HEK293 (cell line): Measurements from ENCODE around the gene TP53I3.

Experiments used
- CTCF ChIA-PET: fragments of 350-600 bp; formaldehyde crosslinking; extraction: SDS; loops from one replicate; lab custom pipeline; 2021; ENCODE audit warnings: antibody characterized with exemption; lab: Yijun Ruan, JAX
- POLR2A ChIA-PET: fragments of 300-600 bp; formaldehyde crosslinking; extraction: SDS; loops from one replicate; lab custom pipeline; 2020; ENCODE audit warnings: antibody characterized with exemption, inconsistent platforms; lab: Yijun Ruan, JAX
- H3K27ac ChIP-seq: fragments of 200-500 bp; sonication (Bioruptor generic); 2 replicates; pipeline ENCODE4 v1.5.1; 2014; ENCODE audit warnings: low read depth, low read length, control low read depth, inconsistent platforms; ENCODE audit errors: extremely low read depth
- H3K36me3 ChIP-seq, 2 experiments: fragments of 200-500 bp in 1 of 2; sonication (Bioruptor generic) in 1 of 2; 1 replicate in 1 of 2; 2 replicates in 1 of 2; pipeline ENCODE4 v1.5.1; 2014 to 2017; ENCODE audit warnings: inconsistent platforms in 2 of 2, low read length in 2 of 2; ENCODE audit not compliant: control insufficient read depth in 2 of 2, insufficient read depth in 1 of 2
- H3K4me1 ChIP-seq: fragments of 200-500 bp; sonication (Bioruptor generic); 2 replicates; pipeline ENCODE4 v1.5.1; 2014; ENCODE audit warnings: mild to moderate bottlenecking, low read length, inconsistent platforms; ENCODE audit not compliant: control insufficient read depth, insufficient read depth
- H3K4me3 ChIP-seq: 2 replicates; pipeline ENCODE4 v1.5.1; 2011; ENCODE audit warnings: low read depth, mild to moderate bottlenecking, control low read depth, low read length, moderate library complexity
- H3K9me3 ChIP-seq: fragments of 200-500 bp; sonication (Bioruptor generic); 2 replicates; pipeline ENCODE4 v1.5.1; 2014; ENCODE audit warnings: low read depth, low read length, inconsistent platforms; ENCODE audit not compliant: control insufficient read depth, insufficient read depth
- CTCF ChIP-seq: fragments of 450-650 bp; formaldehyde crosslinking; IDR thresholded peaks from 2 replicates; pipeline ENCODE4 v1.5.1; 2016; ENCODE audit warnings: missing biosample characterization, missing genetic modification characterization
- SCRT1 ChIP-seq: fragments of 450-650 bp; formaldehyde crosslinking; IDR thresholded peaks from 2 replicates; pipeline ENCODE4 v1.5.1; 2016; ENCODE audit warnings: missing biosample characterization, missing genetic modification characterization, borderline replicate concordance
- SETDB1 ChIP-seq: IDR thresholded peaks from one replicate; pipeline ENCODE4 v1.6.1; 2017; ENCODE audit warnings: mild to moderate bottlenecking, low read length, moderate library complexity, mixed read lengths; ENCODE audit not compliant: insufficient read length
- SP7 ChIP-seq: fragments of 450-650 bp; formaldehyde crosslinking; IDR thresholded peaks from 2 replicates; pipeline ENCODE4 v1.5.1; 2016; ENCODE audit warnings: missing biosample characterization, missing genetic modification characterization
- ZBTB20 ChIP-seq: fragments of 450-650 bp; formaldehyde crosslinking; IDR thresholded peaks from 2 replicates; pipeline ENCODE4 v1.5.1; 2016; ENCODE audit warnings: missing biosample characterization, missing genetic modification characterization
- ZBTB26 ChIP-seq: fragments of 450-650 bp; formaldehyde crosslinking; optimal IDR thresholded peaks from 2 replicates; pipeline ENCODE3; 2016; ENCODE audit warnings: missing biosample characterization, mild to moderate bottlenecking, missing genetic modification characterization
- ZBTB8A ChIP-seq: fragments of 450-650 bp; formaldehyde crosslinking; IDR thresholded peaks from 2 replicates; pipeline ENCODE4 v1.5.1; 2016; ENCODE audit warnings: missing biosample characterization, missing genetic modification characterization
- ZEB2 ChIP-seq: fragments of 450-650 bp; formaldehyde crosslinking; IDR thresholded peaks from 2 replicates; pipeline ENCODE4 v1.5.1; 2016; ENCODE audit warnings: missing biosample characterization, missing genetic modification characterization
- ZNF23 ChIP-seq: fragments of 450-650 bp; formaldehyde crosslinking; IDR thresholded peaks from 2 replicates; pipeline ENCODE4 v1.5.1; 2016; ENCODE audit warnings: missing biosample characterization, missing genetic modification characterization, borderline replicate concordance
- ZNF26 ChIP-seq: fragments of 450-650 bp; formaldehyde crosslinking; IDR thresholded peaks from 2 replicates; pipeline ENCODE4 v1.5.1; 2016; ENCODE audit warnings: missing biosample characterization, missing genetic modification characterization
- ZNF274 ChIP-seq, 2 experiments: fragments of 200-500 bp in 1 of 2; fragments of 450-650 bp in 1 of 2; sonication (Bioruptor generic) in 1 of 2; formaldehyde crosslinking in 1 of 2; IDR thresholded peaks; 2 replicates each; pipeline versions ENCODE4 v1.5.1 to v1.6.1; 2014 to 2016; ENCODE audit warnings: borderline replicate concordance in 1 of 2, inconsistent platforms in 1 of 2, low read length in 1 of 2, missing biosample characterization in 1 of 2, missing genetic modification characterization in 1 of 2
- ZNF280C ChIP-seq: fragments of 450-650 bp; formaldehyde crosslinking; IDR thresholded peaks from 2 replicates; pipeline ENCODE4 v1.5.1; 2016; ENCODE audit warnings: missing biosample characterization, missing genetic modification characterization
- ZNF529 ChIP-seq: fragments of 450-650 bp; formaldehyde crosslinking; IDR thresholded peaks from 2 replicates; pipeline ENCODE4 v1.5.1; 2017; ENCODE audit warnings: missing genetic modification characterization, missing biosample characterization; ENCODE audit not compliant: insufficient replicate concordance
- ZNF561 ChIP-seq: fragments of 450-650 bp; IDR thresholded peaks from 2 replicates; pipeline ENCODE4 v1.5.1; 2018; ENCODE audit warnings: missing biosample characterization, missing genetic modification characterization, borderline replicate concordance
- ZNF600 ChIP-seq: fragments of 450-650 bp; formaldehyde crosslinking; IDR thresholded peaks from 2 replicates; pipeline ENCODE4 v1.5.1; 2016; ENCODE audit warnings: missing biosample characterization, missing genetic modification characterization
- ZNF621 ChIP-seq: fragments of 450-650 bp; formaldehyde crosslinking; IDR thresholded peaks from 2 replicates; pipeline ENCODE4 v1.5.1; 2017; ENCODE audit warnings: missing biosample characterization, missing genetic modification characterization
- TF ChIP-seq, protein P1 (sequence below): fragments of 450-650 bp; formaldehyde crosslinking; IDR thresholded peaks from 2 replicates; pipeline ENCODE4 v1.5.1; 2016; ENCODE audit warnings: missing biosample characterization, missing genetic modification characterization, borderline replicate concordance
- TF ChIP-seq, protein P2 (sequence below): fragments of 450-650 bp; formaldehyde crosslinking; IDR thresholded peaks from 2 replicates; pipeline ENCODE4 v1.5.1; 2016; ENCODE audit warnings: missing biosample characterization, missing genetic modification characterization, low read depth

Gene TP53I3

GRCh38 chr2:24084386-24085199 lies at the start of gene TP53I3 (continued):
- TF ChIP-seq SCRT1 (tag by site-specific recombination), result no peak
- peak; percentile 76 for TF ChIP-seq ZNF561 (tag by site-specific recombination)
- TF ChIP-seq SP7, result peak; percentile 52; the same call in 1 of the 2 replicates
- TF ChIP-seq ZBTB26 (tag by site-specific recombination), result peak; percentile 47
- TF ChIP-seq ZNF600, result peak; percentile 99
- TF ChIP-seq, protein P1, sequence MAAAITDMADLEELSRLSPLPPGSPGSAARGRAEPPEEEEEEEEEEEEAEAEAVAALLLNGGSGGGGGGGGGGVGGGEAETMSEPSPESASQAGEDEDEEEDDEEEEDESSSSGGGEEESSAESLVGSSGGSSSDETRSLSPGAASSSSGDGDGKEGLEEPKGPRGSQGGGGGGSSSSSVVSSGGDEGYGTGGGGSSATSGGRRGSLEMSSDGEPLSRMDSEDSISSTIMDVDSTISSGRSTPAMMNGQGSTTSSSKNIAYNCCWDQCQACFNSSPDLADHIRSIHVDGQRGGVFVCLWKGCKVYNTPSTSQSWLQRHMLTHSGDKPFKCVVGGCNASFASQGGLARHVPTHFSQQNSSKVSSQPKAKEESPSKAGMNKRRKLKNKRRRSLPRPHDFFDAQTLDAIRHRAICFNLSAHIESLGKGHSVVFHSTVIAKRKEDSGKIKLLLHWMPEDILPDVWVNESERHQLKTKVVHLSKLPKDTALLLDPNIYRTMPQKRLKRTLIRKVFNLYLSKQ (tag by site-specific recombination), result no peak
- peak; percentile 60; the same call in 1 of the 2 replicates for TF ChIP-seq ZEB2 (tag by site-specific recombination)
- TF ChIP-seq CTCF (tag by site-specific recombination), result peak; percentile 99
- TF ChIP-seq ZBTB20 (tag by site-specific recombination), result peak; percentile 97
- TF ChIP-seq ZNF280C (tag by site-specific recombination), result no peak
- TF ChIP-seq ZNF529 (tag by site-specific recombination), result no peak

DNA sequence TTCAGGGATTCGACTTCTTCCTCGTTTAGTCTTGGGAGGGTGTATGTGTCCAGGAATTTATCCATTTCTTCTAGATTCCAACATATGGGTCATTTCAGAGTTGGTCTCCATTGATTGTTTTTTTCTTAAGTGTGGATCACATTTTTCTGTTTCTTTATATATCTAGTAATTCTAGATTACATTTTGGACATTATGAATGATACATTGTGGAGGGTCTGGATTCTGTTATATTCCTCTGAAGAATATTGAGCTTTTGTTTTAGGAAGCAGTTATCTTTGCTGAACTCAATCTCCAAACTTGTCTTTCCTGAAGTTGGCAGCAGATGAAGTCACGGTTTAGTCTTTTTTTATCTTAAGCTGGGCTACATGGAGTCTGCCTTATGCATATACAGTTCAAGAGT lies 47.9 kb upstream of the TP53I3 start:
- H3K4me1 ChIP-seq, result no peaks in the 10 kb centered on the region
- H3K9me3 ChIP-seq, result no peaks in the 10 kb centered on the region
- no peak overlapping the region for H3K4me3 ChIP-seq
- CTCF ChIA-PET, result interaction anchor here (0.5 to 1.0 kb wide), 2 partner anchors 10 to 352 kb away, joined by 3 to 4 read pairs; no protein-coding TSS in a partner anchor
- TF ChIP-seq ZNF26 (tag by site-specific recombination) (peak; percentile 88), ZNF23 (no peak), ZNF274 (IDR thresholded peaks at IDR 0.05; ENCODE audit: low read length) (no peak), ZNF274 (tag by site-specific recombination; IDR thresholded peaks at IDR 0.05; ENCODE audit: borderline replicate concordance) (no peak), ZBTB26 (tag by site-specific recombination) (no peak), ZNF621 (no peak), SETDB1 (peak; percentile 80), ZBTB8A (tag by site-specific recombination) (no peak)
- TF ChIP-seq, protein P2, sequence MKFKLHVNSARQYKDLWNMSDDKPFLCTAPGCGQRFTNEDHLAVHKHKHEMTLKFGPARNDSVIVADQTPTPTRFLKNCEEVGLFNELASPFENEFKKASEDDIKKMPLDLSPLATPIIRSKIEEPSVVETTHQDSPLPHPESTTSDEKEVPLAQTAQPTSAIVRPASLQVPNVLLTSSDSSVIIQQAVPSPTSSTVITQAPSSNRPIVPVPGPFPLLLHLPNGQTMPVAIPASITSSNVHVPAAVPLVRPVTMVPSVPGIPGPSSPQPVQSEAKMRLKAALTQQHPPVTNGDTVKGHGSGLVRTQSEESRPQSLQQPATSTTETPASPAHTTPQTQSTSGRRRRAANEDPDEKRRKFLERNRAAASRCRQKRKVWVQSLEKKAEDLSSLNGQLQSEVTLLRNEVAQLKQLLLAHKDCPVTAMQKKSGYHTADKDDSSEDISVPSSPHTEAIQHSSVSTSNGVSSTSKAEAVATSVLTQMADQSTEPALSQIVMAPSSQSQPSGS (tag by site-specific recombination), result no peak
- TF ChIP-seq, all 188 proteins: peak for 2
- POLR2A ChIA-PET, result no interaction called here
- Histone ChIP-seq H3K36me3 (no peaks in the 10 kb centered on the region; a peak in 2 of 3 replicates), H3K27ac (no peak overlapping the region)
